Measurements from ENCODE around the gene FAIM2. TPM values are rescaled to one million over a fixed set of nuclear protein-coding genes. Genes with fewer than 3 reads are reported as not detected.

FAIM2 gene
- total and polyA plus RNA-seq, 9 of the 15 experiments (the other 6 are each of a cell fraction or from before 2014, with no cell fraction given) = 0.01 to 0.10 TPM; not detected in 7

GRCh38 chr12:49909826-49910225 is 6.1 kb upstream of the FAIM2 start (continued):
- TF ChIP-seq ZNF280B (CRISPR knock-in tag; IDR thresholded peaks at IDR 0.05) (no peak), GABPB1 (CRISPR knock-in tag; IDR thresholded peaks at IDR 0.05) (peak; percentile 41; the same call in 1 of the 2 replicates), PREB (CRISPR knock-in tag; IDR thresholded peaks at IDR 0.05) (0 out of 2 replicates have a peak, but pooled peaks have one; percentile 16), MITF (IDR thresholded peaks at IDR 0.05) (0 out of 2 replicates have a peak, but pooled peaks have one; percentile 12), EGR1 (conservative IDR thresholded peaks at IDR 0.05) (peak; percentile 91), CREB1 (IDR thresholded peaks at IDR 0.05) (no peak), CREB1 (CRISPR knock-in tag; IDR thresholded peaks at IDR 0.05) (peak; percentile 38; the same call in 1 of the 2 replicates), NRF1 (conservative IDR thresholded peaks at IDR 0.05 in 1 of 2, IDR thresholded peaks at IDR 0.05 in 1 of 2) (peak in 1 of 2 experiments; percentile 26; a peak in 2 of 4 replicates), KLF10 (CRISPR knock-in tag; IDR thresholded peaks at IDR 0.05) (no peak), MYC (IDR thresholded peaks at IDR 0.05; ENCODE audit: low read depth, low read length) (peak; percentile 53), MYC (CRISPR knock-in tag; IDR thresholded peaks at IDR 0.05; ENCODE audit: borderline replicate concordance, low read depth) (no peak), MNT (conservative IDR thresholded peaks at IDR 0.05) (0 out of 4 replicates have a peak, but pooled peaks of 1 of the 2 experiments have one; percentile 42), ZFPM2 (CRISPR knock-in tag; IDR thresholded peaks at IDR 0.05) (no peak)
